Osteocyte (in vitro differentiated cells): ENCODE results near the gene POLR3E. TPM values are rescaled to one million over a fixed set of nuclear protein-coding genes. Genes with fewer than 3 reads are reported as not detected.

Experiments used
- DNase-seq: peaks from one replicate; pipeline ENCODE4 v3.0.0; 2021; ENCODE audit warnings: mixed read lengths; ENCODE audit not compliant: unreplicated experiment; ENCODE audit errors: extremely low spot score
- H3K27ac Mint-ChIP-seq: one replicate; pipeline ENCODE4 v1.8.0; 2021; ENCODE audit warnings: mild to moderate bottlenecking, mixed read lengths; ENCODE audit not compliant: unreplicated experiment
- H3K27me3 Mint-ChIP-seq: one replicate; pipeline ENCODE4 v1.8.0; 2021; ENCODE audit warnings: mixed read lengths; ENCODE audit not compliant: unreplicated experiment
- H3K36me3 Mint-ChIP-seq: one replicate; pipeline ENCODE4 v1.8.0; 2021; ENCODE audit warnings: mixed read lengths; ENCODE audit not compliant: unreplicated experiment
- H3K4me1 Mint-ChIP-seq: one replicate; pipeline ENCODE4 v1.8.0; 2021; ENCODE audit warnings: mixed read lengths; ENCODE audit not compliant: unreplicated experiment
- H3K4me3 Mint-ChIP-seq: one replicate; pipeline ENCODE4 v1.8.0; 2021; ENCODE audit warnings: mild to moderate bottlenecking, moderate library complexity, mixed read lengths; ENCODE audit not compliant: unreplicated experiment
- H3K9me3 Mint-ChIP-seq: one replicate; pipeline ENCODE4 v1.8.0; 2021; ENCODE audit warnings: mixed read lengths; ENCODE audit not compliant: unreplicated experiment
- total RNA-seq: library from RNA; stranded (reverse); gene quantifications from 2 replicates; pipeline ENCODE4 v1.2.1, GENCODE V29; 2021
- TF ChIP-seq, protein P1 (sequence below): fragments of 200-600 bp; sonication (generic); IDR thresholded peaks from 2 replicates; pipeline ENCODE4 v1.5.0; 2021; ENCODE audit warnings: antibody characterized with exemption, mild to moderate bottlenecking, moderate library complexity

The POLR3E gene
- total RNA-seq, 1 donor from 2014 or later, result 34.4 TPM

- no peak overlapping the region for H3K27ac Mint-ChIP-seq
- H3K4me3 Mint-ChIP-seq, result no peak overlapping the region
- TF ChIP-seq, protein P1, sequence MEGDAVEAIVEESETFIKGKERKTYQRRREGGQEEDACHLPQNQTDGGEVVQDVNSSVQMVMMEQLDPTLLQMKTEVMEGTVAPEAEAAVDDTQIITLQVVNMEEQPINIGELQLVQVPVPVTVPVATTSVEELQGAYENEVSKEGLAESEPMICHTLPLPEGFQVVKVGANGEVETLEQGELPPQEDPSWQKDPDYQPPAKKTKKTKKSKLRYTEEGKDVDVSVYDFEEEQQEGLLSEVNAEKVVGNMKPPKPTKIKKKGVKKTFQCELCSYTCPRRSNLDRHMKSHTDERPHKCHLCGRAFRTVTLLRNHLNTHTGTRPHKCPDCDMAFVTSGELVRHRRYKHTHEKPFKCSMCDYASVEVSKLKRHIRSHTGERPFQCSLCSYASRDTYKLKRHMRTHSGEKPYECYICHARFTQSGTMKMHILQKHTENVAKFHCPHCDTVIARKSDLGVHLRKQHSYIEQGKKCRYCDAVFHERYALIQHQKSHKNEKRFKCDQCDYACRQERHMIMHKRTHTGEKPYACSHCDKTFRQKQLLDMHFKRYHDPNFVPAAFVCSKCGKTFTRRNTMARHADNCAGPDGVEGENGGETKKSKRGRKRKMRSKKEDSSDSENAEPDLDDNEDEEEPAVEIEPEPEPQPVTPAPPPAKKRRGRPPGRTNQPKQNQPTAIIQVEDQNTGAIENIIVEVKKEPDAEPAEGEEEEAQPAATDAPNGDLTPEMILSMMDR, result no peak
- DNase-seq, result no peak
- H3K9me3 Mint-ChIP-seq, result no peaks in the 10 kb centered on the region
- H3K27me3 Mint-ChIP-seq, result no peaks in the 10 kb centered on the region
- peaks cover 34% of the 10 kb centered on the region for H3K4me1 Mint-ChIP-seq
- peaks cover 10% of the 10 kb centered on the region for H3K36me3 Mint-ChIP-seq
Measured at GRCh38 chr16:22356930-22357634, 59.9 kb downstream of the POLR3E start.

- H3K4me3 Mint-ChIP-seq, result no peak overlapping the region
- H3K36me3 Mint-ChIP-seq, result peaks cover 13% of the 10 kb centered on the region
Measured at GRCh38 chr16:22357635-22357971, 60.4 kb downstream of the POLR3E start.

GRCh38 chr16:22358000-22358399 is 60.8 kb downstream of the POLR3E start:
- Mint-ChIP-seq H3K9me3 (no peaks in the 10 kb centered on the region), H3K27ac (peak overlapping the region; percentile 57), H3K27me3 (no peaks in the 10 kb centered on the region), H3K4me3 (no peak overlapping the region), H3K4me1 (peaks cover 29% of the 10 kb centered on the region), H3K36me3 (peaks cover 13% of the 10 kb centered on the region)
- TF ChIP-seq, protein P1, result no peak
- no peak for DNase-seq

More at GRCh38 chr16:22357635-22357971, 60.4 kb downstream of the POLR3E start:
- H3K4me1 Mint-ChIP-seq, result peaks cover 32% of the 10 kb centered on the region
- no peaks in the 10 kb centered on the region for H3K27me3 Mint-ChIP-seq
- TF ChIP-seq, protein P1, result no peak
- H3K27ac Mint-ChIP-seq, result no peak overlapping the region
- H3K9me3 Mint-ChIP-seq, result no peaks in the 10 kb centered on the region
- no peak for DNase-seq

DNA sequence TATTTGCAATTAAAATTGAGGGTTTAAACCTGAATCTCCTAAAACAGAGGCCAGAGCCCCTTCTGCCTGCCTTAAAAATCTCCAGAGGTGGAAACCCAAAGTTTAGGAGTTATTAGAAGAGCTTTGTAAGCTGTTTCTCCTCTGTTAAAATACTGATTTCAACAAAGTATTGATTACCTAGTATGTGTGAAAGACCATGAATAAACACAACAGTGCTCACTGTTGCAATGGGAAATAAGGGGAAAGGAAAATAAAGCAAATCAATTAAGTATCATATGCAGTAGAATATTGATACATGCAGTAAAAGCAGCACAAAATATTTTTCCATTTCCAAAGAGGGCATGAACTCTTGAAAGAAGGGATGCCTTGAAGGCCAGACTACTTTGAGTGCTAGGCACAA is 62.5 kb downstream of the POLR3E start:
- Mint-ChIP-seq H3K27me3 (no peaks in the 10 kb centered on the region), H3K27ac (peak overlapping the region; percentile 40), H3K4me3 (no peak overlapping the region), H3K4me1 (peaks cover 14% of the 10 kb centered on the region), H3K36me3 (peaks cover 23% of the 10 kb centered on the region), H3K9me3 (no peaks in the 10 kb centered on the region)
- TF ChIP-seq, protein P1, result no peak
- no peak for DNase-seq

- H3K27ac Mint-ChIP-seq, result no peak overlapping the region
- TF ChIP-seq, protein P1, result no peak
- peaks cover 29% of the 10 kb centered on the region for H3K36me3 Mint-ChIP-seq
Measured at GRCh38 chr16:22360963-22361659, 63.9 kb downstream of the POLR3E start.

More at GRCh38 chr16:22360963-22361659, 63.9 kb downstream of the POLR3E start:
- H3K27me3 Mint-ChIP-seq, result no peaks in the 10 kb centered on the region
- DNase-seq, result no peak
- H3K4me1 Mint-ChIP-seq, result peaks cover 24% of the 10 kb centered on the region
- H3K9me3 Mint-ChIP-seq, result peaks cover 2% of the 10 kb centered on the region
- H3K4me3 Mint-ChIP-seq, result no peak overlapping the region
